ENCODE measurements around the gene PFKL.
"Not testable (repeated sequence)": the region's sequence is repeated elsewhere in the genome, so short reads cannot be mapped to it uniquely, and the experiment has no call there.

PFKL gene

DNA sequence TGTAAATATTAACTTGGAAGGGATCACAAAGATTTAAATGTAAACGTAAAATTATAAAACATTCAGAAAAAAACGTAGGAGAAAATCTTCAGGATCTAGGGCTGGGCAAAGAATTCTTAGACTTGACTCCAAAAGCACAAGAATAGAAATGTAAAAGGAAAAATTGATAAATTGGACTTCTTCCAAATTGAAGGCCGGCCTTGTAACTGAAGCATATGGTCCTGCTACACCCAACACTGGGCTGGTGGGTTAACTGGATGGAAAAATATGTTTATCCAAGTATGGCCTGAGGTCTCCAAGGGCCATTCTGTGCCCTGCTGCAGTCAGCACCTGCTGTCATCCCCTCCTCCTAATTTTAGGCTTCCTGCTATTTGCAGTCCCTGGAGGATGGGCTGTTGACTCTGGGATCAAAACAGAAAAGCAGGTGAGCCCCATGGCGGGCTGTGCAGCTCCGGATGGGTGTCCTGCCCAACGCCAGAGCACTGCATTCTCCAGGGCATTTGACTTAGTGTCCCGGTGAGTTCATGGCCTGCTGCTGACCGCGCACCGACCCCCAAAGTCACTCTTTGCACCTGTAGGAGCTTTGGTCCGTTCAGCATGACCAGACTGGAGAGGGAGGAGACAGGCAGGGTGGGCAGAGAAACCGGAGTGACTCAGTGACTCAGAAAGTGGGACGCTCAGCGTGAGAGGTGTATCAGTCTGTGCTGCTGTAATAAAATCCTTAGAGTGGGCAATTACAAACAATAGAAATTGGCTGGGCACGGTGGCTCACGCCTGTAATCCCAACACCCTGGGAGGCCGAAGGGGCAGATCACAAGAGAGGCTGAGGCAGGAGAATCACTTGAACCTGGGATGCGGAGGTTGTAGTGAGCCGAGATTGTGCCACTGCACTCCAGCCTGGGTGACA is 20.2 kb upstream of the PFKL start:
- DNase-seq (ENCODE audit: low read depth): no peak

GRCh38 chr21:44281801-44282200 is 18.1 kb upstream of the PFKL start:
- DNase-seq (ENCODE audit: low read depth): no peak

DNA sequence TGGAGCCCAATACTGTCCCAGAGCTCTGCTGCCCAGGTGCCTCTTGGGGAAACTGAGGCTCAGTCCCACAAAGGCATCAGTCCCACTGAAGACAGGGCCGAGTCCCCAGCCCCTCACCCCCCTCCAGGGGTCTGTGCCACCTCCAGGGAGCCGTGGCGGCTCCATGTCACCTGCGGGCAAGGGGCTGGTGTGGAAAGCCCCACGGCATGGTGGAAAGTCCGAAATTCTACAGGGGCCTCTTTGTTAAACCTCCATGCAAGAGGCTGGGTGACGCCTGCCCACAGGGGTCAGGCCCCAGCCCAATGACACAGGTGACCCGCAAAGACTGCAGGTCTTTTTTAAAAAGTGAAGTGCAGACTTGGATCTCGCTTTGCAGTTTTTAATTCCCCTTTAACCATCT is 17.5 kb upstream of the PFKL start:
- no peak for DNase-seq (ENCODE audit: low read depth)

- DNase-seq (ENCODE audit: low read depth): not testable (repeated sequence)
These were observed 16.6 kb upstream of the PFKL start for GRCh38 chr21:44283211-44283785.

- DNase-seq (ENCODE audit: low read depth): no peak
These were observed 15.9 kb upstream of the PFKL start for GRCh38 chr21:44283948-44284347.

DNA sequence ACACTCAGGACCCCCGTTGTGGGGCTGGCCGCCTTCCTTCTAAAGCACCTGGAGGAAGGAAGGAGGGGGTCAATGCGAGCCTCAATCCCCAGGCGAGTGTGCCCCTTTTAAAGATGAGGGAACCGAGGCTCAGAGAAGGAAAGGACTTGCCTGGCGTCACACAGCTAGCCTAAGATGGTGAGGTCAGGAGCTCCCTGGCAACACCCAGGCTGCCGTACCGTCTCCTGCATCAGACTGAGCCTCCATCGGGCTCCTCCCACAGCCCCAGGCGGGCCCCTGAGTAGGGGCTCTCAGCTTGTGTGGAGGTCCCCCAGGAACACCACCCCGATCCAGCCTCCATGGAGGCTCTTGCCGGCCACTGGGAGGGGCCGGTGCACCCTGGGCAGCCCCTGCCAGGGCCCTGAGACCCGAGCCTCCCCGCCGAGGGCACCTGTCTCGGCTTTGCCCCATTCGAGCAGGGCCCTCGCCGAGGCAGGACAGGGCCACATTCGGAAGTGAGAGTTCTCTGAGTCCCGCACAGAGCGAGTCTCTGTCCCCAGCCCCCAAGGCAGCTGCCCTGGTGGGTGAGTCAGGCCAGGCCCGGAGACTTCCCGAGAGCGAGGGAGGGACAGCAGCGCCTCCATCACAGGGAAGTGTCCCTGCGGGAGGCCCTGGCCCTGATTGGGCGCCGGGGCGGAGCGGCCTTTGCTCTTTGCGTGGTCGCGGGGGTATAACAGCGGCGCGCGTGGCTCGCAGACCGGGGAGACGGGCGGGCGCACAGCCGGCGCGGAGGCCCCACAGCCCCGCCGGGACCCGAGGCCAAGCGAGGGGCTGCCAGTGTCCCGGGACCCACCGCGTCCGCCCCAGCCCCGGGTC is 14.5 kb upstream of the PFKL start, which contains the start of gene AIRE:
Gene AIRE (plus strand): TSS at position 739 of the 855 bp plus-strand sequence. CDS start 131 bp downstream, outside the sequence.
- no peak for DNase-seq (ENCODE audit: low read depth)

- DNase-seq (ENCODE audit: low read depth): no peak
These were observed 13.7 kb upstream of the PFKL start for GRCh38 chr21:44286086-44286715.

GRCh38 chr21:44286716-44287632 is 12.9 kb upstream of the PFKL start:
- no peak for DNase-seq (ENCODE audit: low read depth)

- DNase-seq (ENCODE audit: low read depth): no peak
These were observed 11.4 kb upstream of the PFKL start for GRCh38 chr21:44288251-44289110.

DNA sequence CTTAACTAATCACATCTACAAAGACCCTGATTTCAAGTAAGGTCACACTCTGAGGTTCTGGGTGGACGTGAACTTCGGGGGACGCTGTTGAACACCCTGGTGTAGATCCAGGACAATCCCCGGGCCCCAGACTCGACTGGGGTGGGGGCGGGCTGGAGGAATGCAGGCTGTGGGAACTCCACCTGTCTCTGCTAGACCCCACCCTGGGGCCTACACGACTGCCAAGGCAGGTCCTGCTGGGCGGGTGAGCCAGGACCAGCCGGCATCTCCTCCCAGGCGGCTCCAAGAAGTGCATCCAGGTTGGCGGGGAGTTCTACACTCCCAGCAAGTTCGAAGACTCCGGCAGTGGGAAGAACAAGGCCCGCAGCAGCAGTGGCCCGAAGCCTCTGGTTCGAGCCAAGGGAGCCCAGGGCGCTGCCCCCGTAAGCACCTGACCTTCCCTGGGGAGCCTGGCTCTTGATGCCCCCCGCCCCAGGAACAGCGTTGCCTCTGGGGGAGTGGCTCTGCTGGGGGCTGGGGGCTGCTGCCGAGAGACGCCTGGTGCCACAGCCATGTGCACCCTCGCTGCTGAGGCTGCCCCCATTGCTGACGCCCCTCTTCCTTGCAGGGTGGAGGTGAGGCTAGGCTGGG is 10.4 kb upstream of the PFKL start:
- DNase-seq (ENCODE audit: low read depth): no peak

DNA sequence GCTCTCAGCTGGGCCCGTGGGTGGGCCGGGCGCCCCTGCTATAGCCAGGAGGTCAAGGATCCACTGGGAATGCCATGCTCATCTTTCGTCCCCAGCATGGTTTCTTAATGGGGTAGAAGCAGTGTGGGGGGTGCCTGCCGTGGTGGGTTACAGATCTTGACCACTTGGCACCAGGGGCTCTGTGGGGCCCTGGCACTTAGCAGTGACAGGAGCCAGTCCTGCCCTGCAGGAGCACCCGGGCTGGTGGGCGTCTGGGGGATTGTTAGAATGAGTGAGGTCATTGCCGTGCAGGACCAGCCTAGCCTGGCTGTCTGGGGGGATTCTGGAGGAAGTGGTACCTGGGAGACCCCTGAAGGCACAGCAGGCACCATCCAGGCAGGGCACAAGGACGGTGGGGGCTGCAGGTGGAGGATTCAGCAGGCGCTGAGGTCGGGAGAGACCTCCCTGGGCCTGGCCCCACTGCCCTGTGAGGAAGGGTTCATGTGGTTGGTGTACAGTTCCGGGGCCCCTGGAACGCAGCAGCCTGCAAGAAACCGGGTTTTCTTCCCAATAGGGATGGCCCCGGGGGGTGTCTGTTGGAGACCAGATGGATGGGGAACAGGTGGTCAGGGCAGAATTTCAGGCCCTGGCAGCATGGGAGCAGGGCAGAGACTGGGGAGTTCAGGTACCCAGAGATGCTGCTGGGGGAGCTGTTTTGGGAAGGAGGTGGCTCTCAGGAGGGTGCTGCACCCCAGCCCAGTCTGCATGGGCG is 9.4 kb upstream of the PFKL start:
- no peak for DNase-seq (ENCODE audit: low read depth)

GRCh38 chr21:44291078-44291935 is 8.5 kb upstream of the PFKL start:
- no peak for DNase-seq (ENCODE audit: low read depth)

DNA sequence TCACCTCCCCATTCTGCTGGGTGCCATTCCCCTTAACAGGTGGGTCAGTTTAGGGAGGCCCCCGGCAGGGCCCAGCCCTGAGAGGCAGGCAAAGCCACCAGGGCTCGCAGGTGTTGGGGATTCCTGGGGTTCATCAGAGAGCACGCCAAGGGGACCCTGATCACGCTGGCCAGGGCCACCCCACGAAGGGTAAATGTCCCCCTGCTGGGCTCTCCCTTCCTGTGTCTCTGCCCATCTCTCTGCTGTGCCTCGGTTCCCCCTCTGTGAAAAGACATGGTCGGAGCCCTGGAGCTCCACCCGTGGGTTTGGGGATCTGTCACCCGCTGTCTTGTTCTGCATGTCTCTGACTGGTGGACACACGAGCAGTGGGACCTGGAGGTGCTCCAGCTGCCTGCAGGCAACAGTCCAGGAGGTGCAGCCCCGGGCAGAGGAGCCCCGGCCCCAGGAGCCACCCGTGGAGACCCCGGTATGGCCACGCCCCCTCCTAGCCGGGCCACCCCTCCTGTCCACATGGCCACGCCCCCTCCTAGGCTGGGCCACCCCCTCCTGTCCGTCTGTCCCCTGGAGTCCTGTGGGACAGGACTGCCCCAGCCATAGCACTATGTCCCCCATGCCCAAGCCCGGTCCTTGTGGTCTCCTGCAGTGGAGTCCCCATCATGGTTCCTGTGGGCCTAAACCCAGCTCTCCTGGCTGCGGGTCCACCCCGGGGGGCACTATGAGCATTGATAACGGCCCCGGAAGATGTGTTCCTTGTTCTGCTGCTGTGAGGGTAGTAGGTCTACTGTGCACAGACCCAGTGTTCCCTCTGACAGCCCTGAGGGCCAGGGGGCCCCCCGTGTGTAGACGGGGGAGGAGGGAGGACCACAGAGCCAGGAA is 7.7 kb upstream of the PFKL start:
- DNase-seq (ENCODE audit: low read depth): no peak

GRCh38 chr21:44292812-44293195 is 7.0 kb upstream of the PFKL start:
- DNase-seq (ENCODE audit: low read depth): no peak

GRCh38 chr21:44293551-44294231 is 6.2 kb upstream of the PFKL start:
- no peak for DNase-seq (ENCODE audit: low read depth)
